A549 treated with AZD2906 at 1 μM for 4 hours (cell line): ENCODE data around the gene NXT2. TPM values are rescaled to one million over a fixed set of nuclear protein-coding genes. Genes with fewer than 3 reads are reported as not detected.

Source experiments
- total RNA-seq: library from RNA; stranded (reverse); fragments of 200-300 nt; extraction: Qiagen RNA extraction; gene quantifications from 5 replicates; pipeline ENCODE4 v1.2.3, GENCODE V29; 2022

The NXT2 gene
- 8.2 to 10.4 TPM (median 9.2 TPM) in 5 replicates for total RNA-seq

DNA sequence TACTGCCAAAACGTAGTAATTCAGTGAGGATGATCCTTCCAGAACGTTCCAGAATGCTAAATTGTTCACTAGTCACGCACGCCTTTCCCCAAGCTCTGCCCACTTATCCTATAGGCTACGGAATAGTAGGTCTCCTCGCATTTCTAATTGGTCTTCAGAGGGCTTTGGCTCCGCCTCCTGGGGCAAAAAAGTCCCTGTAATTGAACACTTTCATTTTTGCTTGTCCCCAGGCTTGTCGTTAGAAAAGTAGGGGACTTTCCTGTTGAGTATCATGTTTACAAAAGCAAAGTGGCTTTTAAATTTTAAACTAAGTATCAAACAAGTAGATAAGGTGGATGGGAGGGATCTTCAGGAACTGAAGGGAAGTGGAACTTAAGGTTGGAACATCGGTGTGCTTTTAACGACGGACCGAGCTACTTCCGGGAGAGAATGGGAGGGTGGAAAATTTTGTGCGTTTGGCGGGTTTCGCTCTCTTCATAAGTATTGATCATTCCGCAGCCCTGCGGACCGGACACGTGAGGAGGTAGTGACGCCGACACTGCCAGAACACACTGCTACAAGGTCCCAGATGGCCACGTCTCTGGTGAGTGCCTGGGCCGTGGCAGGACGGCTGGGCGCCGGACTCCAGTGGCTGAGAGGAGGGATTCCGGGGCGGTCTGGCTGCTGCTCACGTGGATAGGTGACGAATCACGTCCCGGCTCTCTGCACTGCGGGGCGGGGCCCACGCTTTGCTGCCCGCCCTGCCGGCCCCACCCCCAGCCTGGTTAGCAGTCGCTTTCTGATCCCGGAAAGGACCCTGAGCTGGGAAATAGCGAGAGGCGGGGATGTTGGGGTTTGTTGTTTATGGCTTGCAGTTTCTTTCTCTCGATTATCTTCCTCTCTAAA lies at the start of gene NXT2:
NXT2 (plus strand) TSS at position 406 of the 885 bp plus-strand sequence; CDS start at position 569, 163 bp downstream.

Other genes starting within 250 kb of the NXT2 start
- gene GUCY2F, start 54.8 kb upstream of the NXT2 start, total RNA-seq: not detected in 5 replicates
- 0.06 to 0.14 TPM (median 0.08 TPM) in 5 replicates for gene KCNE5, start 88.3 kb downstream of the NXT2 start, total RNA-seq
- 15.6 to 27.4 TPM (median 21.4 TPM) in 5 replicates for gene ACSL4, start 196.4 kb downstream of the NXT2 start, total RNA-seq